SK-N-SH (cell line): ENCODE results near the gene APOM. TPM values are rescaled to one million over a fixed set of nuclear protein-coding genes. Genes with fewer than 3 reads are reported as not detected.

Experiments used
- CTCF ChIA-PET: fragments of 300-600, 350-600 bp; formaldehyde crosslinking; extraction: SDS; loops from one replicate; lab custom pipeline; 2021; lab: Yijun Ruan, JAX
- POLR2A ChIA-PET: fragments of 350-600 bp; sonication (Branson Sonifier 250); formaldehyde crosslinking; extraction: SDS; loops from one replicate; lab custom pipeline; 2020; ENCODE audit warnings: antibody characterized with exemption, inconsistent platforms; lab: Yijun Ruan, JAX
- DNase-seq: peaks from one replicate; pipeline ENCODE4 v3.0.0; 2012
- H2AFZ ChIP-seq: fragments of 200-600 bp; sonication (generic); 2 replicates; pipeline ENCODE4 v1.8.1; 2016; ENCODE audit warnings: antibody characterized with exemption, mild to moderate bottlenecking, low read depth
- H3F3A ChIP-seq: fragments of 200-600 bp; sonication (generic); replicated peaks from 2 replicates; pipeline ENCODE3; 2016; ENCODE audit warnings: antibody characterized with exemption, mild to moderate bottlenecking; ENCODE audit not compliant: insufficient read depth
- H3K27ac ChIP-seq, 2 experiments: fragments of 200-500 bp in 1 of 2; fragments of 200-600 bp in 1 of 2; sonication (Bioruptor generic) in 1 of 2; sonication (generic), shearing (Covaris generic) in 1 of 2; 2 replicates each; pipeline versions ENCODE4 v1.5.1 to v1.6.1; 2014 to 2016; ENCODE audit warnings: low read depth in 2 of 2, inconsistent platforms in 1 of 2, low read length in 1 of 2, mild to moderate bottlenecking in 1 of 2, mixed read lengths in 1 of 2
- H3K27me3 ChIP-seq: fragments of 200-600 bp; sonication (generic), shearing (Covaris generic); 2 replicates; pipeline ENCODE4 v1.6.1; 2016; ENCODE audit warnings: mixed run types; ENCODE audit not compliant: insufficient read depth
- H3K36me3 ChIP-seq, 2 experiments: fragments of 200-500 bp in 1 of 2; fragments of 200-600 bp in 1 of 2; sonication (Bioruptor generic) in 1 of 2; sonication (generic) in 1 of 2; replicated peaks in 1 of 2; 2 replicates each; pipeline versions ENCODE3 to v1.5.1; 2014 to 2016; ENCODE audit warnings: low read length in 1 of 2, mild to moderate bottlenecking in 1 of 2; ENCODE audit not compliant: insufficient read depth in 2 of 2, control insufficient read depth in 1 of 2
- H3K4me1 ChIP-seq, 2 experiments: fragments of 200-500 bp in 1 of 2; fragments of 200-600 bp in 1 of 2; sonication (Bioruptor generic) in 1 of 2; sonication (generic), shearing (Covaris generic) in 1 of 2; 2 replicates each; pipeline versions ENCODE4 v1.5.1 to v1.6.1; 2014 to 2016; ENCODE audit warnings: low read depth in 1 of 2, low read length in 1 of 2, mixed run types in 1 of 2; ENCODE audit not compliant: insufficient read depth in 2 of 2, control insufficient read depth in 1 of 2
- H3K4me2 ChIP-seq: fragments of 200-600 bp; sonication (generic), shearing (Covaris generic); 2 replicates; pipeline ENCODE4 v1.6.1; 2017; ENCODE audit warnings: mixed run types
- H3K4me3 ChIP-seq, 2 experiments: fragments of 200-500 bp in 1 of 2; fragments of 200-600 bp in 1 of 2; sonication (Bioruptor generic) in 1 of 2; sonication (generic), shearing (Covaris generic) in 1 of 2; 2 replicates each; pipeline versions ENCODE4 v1.5.1 to v1.8.1; 2014 to 2016; ENCODE audit warnings: low read depth in 2 of 2, inconsistent platforms in 1 of 2, low read length in 1 of 2, mild to moderate bottlenecking in 1 of 2, mixed read lengths in 1 of 2, moderate library complexity in 1 of 2
- H3K79me2 ChIP-seq: fragments of 200-600 bp; sonication (generic); 2 replicates; pipeline ENCODE4 v1.8.1; 2017; ENCODE audit warnings: mild to moderate bottlenecking; ENCODE audit not compliant: insufficient read depth
- H3K9ac ChIP-seq: fragments of 200-600 bp; sonication (generic); 2 replicates; pipeline ENCODE4 v1.6.1; 2017; ENCODE audit warnings: mixed run types
- H3K9me2 ChIP-seq: fragments of 200-600 bp; sonication (generic); 2 replicates; pipeline ENCODE4 v1.6.1; 2017; ENCODE audit warnings: mixed run types
- H3K9me3 ChIP-seq: fragments of 200-600 bp; sonication (generic); 2 replicates; pipeline ENCODE4 v1.6.1; 2017; ENCODE audit warnings: mixed run types, mild to moderate bottlenecking, moderate library complexity
- H4K20me1 ChIP-seq: fragments of 200-600 bp; sonication (generic); 2 replicates; pipeline ENCODE4 v1.6.1; 2017; ENCODE audit warnings: mild to moderate bottlenecking, mixed run types; ENCODE audit not compliant: insufficient read depth
- CHD2 ChIP-seq: fragments of 150-350 bp; IDR thresholded peaks from 2 replicates; pipeline ENCODE4 v1.6.1; 2018; ENCODE audit warnings: low read length; ENCODE audit not compliant: partially characterized antibody
- CTCF ChIP-seq: fragments of 200-600 bp; sonication (generic); IDR thresholded peaks from 2 replicates; pipeline ENCODE4 v1.6.1; 2017; ENCODE audit warnings: antibody characterized with exemption, mild to moderate bottlenecking, moderate library complexity
- EZH2phosphoT487 ChIP-seq: fragments of 200-600 bp; sonication (generic); IDR thresholded peaks from 2 replicates; pipeline ENCODE4 v1.6.1; 2017; ENCODE audit warnings: low read depth, mixed run types, mild to moderate bottlenecking, antibody characterized with exemption, moderate library complexity, borderline replicate concordance
- FOXJ3 ChIP-seq: sonication (generic); formaldehyde crosslinking; IDR thresholded peaks from 2 replicates; pipeline ENCODE4 v1.5.1; 2020; ENCODE audit warnings: mild to moderate bottlenecking, missing genetic modification reagents
- FOXM1 ChIP-seq: IDR thresholded peaks from 2 replicates; pipeline ENCODE4 v1.4.0; 2012; ENCODE audit warnings: low read depth, mild to moderate bottlenecking
- GABPA ChIP-seq: IDR thresholded peaks from 2 replicates; pipeline ENCODE4 v1.4.0; 2012; ENCODE audit warnings: low read depth, mild to moderate bottlenecking
- MEF2A ChIP-seq: IDR thresholded peaks from 2 replicates; pipeline ENCODE4 v1.4.0; 2012; ENCODE audit warnings: low read depth, borderline replicate concordance
- MXI1 ChIP-seq: IDR thresholded peaks from 2 replicates; pipeline ENCODE4 v1.6.1; 2012; ENCODE audit warnings: mild to moderate bottlenecking, low read depth, low read length, improper control_type of control experiment
- NRF1 ChIP-seq: IDR thresholded peaks from 2 replicates; pipeline ENCODE4 v1.6.1; 2012; ENCODE audit warnings: low read depth, mild to moderate bottlenecking, low read length
- RFX5 ChIP-seq: IDR thresholded peaks from 2 replicates; pipeline ENCODE4 v1.6.1; 2012; ENCODE audit warnings: mild to moderate bottlenecking, improper control_type of control experiment, low read length
- SIN3A ChIP-seq: IDR thresholded peaks from 2 replicates; pipeline ENCODE4 v1.6.1; 2012; ENCODE audit warnings: low read depth, mild to moderate bottlenecking, low read length, moderate library complexity, borderline replicate concordance
- SMC3 ChIP-seq: IDR thresholded peaks from 2 replicates; pipeline ENCODE4 v1.6.1; 2012; ENCODE audit warnings: low read depth, low read length, improper control_type of control experiment
- USF1 ChIP-seq: IDR thresholded peaks from 2 replicates; pipeline ENCODE4 v1.4.0; 2012; ENCODE audit warnings: low read depth, borderline replicate concordance
- WGBS: methylation state at CpG from one replicate; pipeline ENCODE4 v1.1.6; 2017; ENCODE audit warnings: low lambda C conversion rate; 5-methylcytosine and 5-hydroxymethylcytosine counted together
- polyA plus RNA-seq, 3 experiments: library from polyadenylated mRNA; depleted of rRNA; stranded (reverse); fragments of >200 nt; gene quantifications; 2 replicates each; pipeline ENCODE4 v1.2.3, GENCODE V29; 2012
- TF ChIP-seq, protein P1 (sequence below): IDR thresholded peaks from 2 replicates; pipeline ENCODE4 v1.6.1; 2012; ENCODE audit warnings: mild to moderate bottlenecking, low read depth, low read length, moderate library complexity

Gene APOM
- polyA plus RNA-seq, 1 of the 3 experiments (the other 2 are of a cell fraction), result 6.8 TPM

GRCh38 chr6:31654574-31655348 lies 933 bp upstream of the APOM start:
- no peak overlapping the region for H3K4me2 ChIP-seq
- TF ChIP-seq SMC3 (no peak), USF1 (no peak), MEF2A (no peak), CHD2 (no peak), FOXM1 (no peak), GABPA (no peak), CTCF (no peak), RFX5 (no peak), EZH2phosphoT487 (no peak), FOXJ3 (CRISPR knock-in tag) (no peak), NRF1 (no peak), SIN3A (no peak), MXI1 (no peak)
- TF ChIP-seq, protein P1, sequence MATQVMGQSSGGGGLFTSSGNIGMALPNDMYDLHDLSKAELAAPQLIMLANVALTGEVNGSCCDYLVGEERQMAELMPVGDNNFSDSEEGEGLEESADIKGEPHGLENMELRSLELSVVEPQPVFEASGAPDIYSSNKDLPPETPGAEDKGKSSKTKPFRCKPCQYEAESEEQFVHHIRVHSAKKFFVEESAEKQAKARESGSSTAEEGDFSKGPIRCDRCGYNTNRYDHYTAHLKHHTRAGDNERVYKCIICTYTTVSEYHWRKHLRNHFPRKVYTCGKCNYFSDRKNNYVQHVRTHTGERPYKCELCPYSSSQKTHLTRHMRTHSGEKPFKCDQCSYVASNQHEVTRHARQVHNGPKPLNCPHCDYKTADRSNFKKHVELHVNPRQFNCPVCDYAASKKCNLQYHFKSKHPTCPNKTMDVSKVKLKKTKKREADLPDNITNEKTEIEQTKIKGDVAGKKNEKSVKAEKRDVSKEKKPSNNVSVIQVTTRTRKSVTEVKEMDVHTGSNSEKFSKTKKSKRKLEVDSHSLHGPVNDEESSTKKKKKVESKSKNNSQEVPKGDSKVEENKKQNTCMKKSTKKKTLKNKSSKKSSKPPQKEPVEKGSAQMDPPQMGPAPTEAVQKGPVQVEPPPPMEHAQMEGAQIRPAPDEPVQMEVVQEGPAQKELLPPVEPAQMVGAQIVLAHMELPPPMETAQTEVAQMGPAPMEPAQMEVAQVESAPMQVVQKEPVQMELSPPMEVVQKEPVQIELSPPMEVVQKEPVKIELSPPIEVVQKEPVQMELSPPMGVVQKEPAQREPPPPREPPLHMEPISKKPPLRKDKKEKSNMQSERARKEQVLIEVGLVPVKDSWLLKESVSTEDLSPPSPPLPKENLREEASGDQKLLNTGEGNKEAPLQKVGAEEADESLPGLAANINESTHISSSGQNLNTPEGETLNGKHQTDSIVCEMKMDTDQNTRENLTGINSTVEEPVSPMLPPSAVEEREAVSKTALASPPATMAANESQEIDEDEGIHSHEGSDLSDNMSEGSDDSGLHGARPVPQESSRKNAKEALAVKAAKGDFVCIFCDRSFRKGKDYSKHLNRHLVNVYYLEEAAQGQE, result no peak
- TF ChIP-seq, all 33 proteins: peak for 0
- peaks cover 24% of the 10 kb centered on the region for H3F3A ChIP-seq

More at GRCh38 chr6:31654574-31655348, 933 bp upstream of the APOM start:
- 88% methylated on average over 8 of the region's 8 CpGs for WGBS
- peaks cover 5 to 10% of the 10 kb centered on the region in 2 experiments for H3K36me3 ChIP-seq
- ChIA-PET CTCF (interaction anchor here (0.7 to 1.2 kb wide), 2 partner anchors 10 to 109 kb away, joined by 3 read pairs; partner anchors contain the start of genes ATP6V1G2 and GPANK1), POLR2A (interaction anchor here (1.0 kb wide), 1 partner anchor 229 kb away, joined by 3 read pairs; no protein-coding TSS in a partner anchor)
- no peaks in the 10 kb centered on the region for H3K9me2 ChIP-seq
- no peaks in the 10 kb centered on the region for H3K9me3 ChIP-seq
- H3K4me3 ChIP-seq, result no peak overlapping the region
- H3K9ac ChIP-seq, result no peak overlapping the region
- peaks cover 8% of the 10 kb centered on the region; the same call in 1 of the 2 replicates for H4K20me1 ChIP-seq
- DNase-seq, result no peak
- H3K79me2 ChIP-seq, result peaks cover 83% of the 10 kb centered on the region
- H3K4me1 ChIP-seq, result peaks cover 17 to 27% of the 10 kb centered on the region in 2 experiments
- no peak overlapping the region for H2AFZ ChIP-seq
- no peak overlapping the region for H3K27ac ChIP-seq
- H3K27me3 ChIP-seq, result no peaks in the 10 kb centered on the region
